ENCODE data around the gene SPRED2. TPM values are rescaled to one million over a fixed set of nuclear protein-coding genes. Genes with fewer than 3 reads are reported as not detected.
A peak's percentile ranks its signal among the peaks of the same experiment; 100 is the strongest.

The SPRED2 gene
- total and polyA plus RNA-seq, 11 donors, result 7.0 to 24.4 (median 16.1) TPM

DNA sequence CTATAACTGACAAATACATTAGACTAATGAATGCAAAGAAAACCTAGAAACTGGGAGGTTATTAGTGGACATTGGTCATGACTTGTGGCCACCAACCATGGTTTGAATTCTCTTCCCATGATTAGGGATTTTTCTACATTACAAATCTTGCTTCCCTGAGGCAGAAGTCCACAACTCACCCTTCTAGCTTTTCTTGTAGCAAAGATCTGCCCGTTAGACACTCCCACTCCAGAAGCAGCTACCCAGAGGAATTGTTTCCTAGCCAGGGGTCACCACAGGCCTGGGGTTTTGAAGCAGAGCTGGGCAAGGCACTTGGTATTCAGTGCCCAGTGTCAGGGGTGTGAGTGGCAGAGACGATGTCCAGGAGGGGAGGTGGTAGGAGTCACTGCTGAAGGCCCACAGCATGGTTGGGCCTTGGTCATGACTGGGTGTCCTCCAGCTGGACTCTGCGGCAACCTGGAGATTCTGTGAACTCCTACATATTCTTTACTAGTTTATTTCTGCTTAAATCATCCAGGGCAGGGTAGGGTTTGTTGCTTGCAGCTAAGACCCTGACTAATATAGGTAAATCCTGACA, 149.8 kb downstream of the SPRED2 start:
- H3K4me1 ChIP-seq, result peaks cover 4 to 30% (median 16%) of the 10 kb centered on the region in 12 donors
- TF ChIP-seq, protein P1, sequence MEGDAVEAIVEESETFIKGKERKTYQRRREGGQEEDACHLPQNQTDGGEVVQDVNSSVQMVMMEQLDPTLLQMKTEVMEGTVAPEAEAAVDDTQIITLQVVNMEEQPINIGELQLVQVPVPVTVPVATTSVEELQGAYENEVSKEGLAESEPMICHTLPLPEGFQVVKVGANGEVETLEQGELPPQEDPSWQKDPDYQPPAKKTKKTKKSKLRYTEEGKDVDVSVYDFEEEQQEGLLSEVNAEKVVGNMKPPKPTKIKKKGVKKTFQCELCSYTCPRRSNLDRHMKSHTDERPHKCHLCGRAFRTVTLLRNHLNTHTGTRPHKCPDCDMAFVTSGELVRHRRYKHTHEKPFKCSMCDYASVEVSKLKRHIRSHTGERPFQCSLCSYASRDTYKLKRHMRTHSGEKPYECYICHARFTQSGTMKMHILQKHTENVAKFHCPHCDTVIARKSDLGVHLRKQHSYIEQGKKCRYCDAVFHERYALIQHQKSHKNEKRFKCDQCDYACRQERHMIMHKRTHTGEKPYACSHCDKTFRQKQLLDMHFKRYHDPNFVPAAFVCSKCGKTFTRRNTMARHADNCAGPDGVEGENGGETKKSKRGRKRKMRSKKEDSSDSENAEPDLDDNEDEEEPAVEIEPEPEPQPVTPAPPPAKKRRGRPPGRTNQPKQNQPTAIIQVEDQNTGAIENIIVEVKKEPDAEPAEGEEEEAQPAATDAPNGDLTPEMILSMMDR (IDR thresholded peaks at IDR 0.05), result no peak
- no peak for TF ChIP-seq POLR2A (IDR thresholded peaks at IDR 0.05)
- DNase-seq (peak in 1 of 5 donors; percentile 14), ATAC-seq (no peak)
- no peaks in the 10 kb centered on the region for H3K9me3 ChIP-seq
- 73 to 84% (median 79%) methylated on average over 3 of the region's 3 CpGs for WGBS, 4 donors
- no peaks in the 10 kb centered on the region for H3K36me3 ChIP-seq
- intact Hi-C loops (cut with DNase I), result no loop called here
- no peak overlapping the region for H3K4me3 ChIP-seq
- peak overlapping the region in 9 of 12 donors; percentile 6 to 44 (median 12) for H3K27ac ChIP-seq
- H3K27me3 ChIP-seq, result peaks cover 0 to 4% (median 0%) of the 10 kb centered on the region in 9 donors

DNA sequence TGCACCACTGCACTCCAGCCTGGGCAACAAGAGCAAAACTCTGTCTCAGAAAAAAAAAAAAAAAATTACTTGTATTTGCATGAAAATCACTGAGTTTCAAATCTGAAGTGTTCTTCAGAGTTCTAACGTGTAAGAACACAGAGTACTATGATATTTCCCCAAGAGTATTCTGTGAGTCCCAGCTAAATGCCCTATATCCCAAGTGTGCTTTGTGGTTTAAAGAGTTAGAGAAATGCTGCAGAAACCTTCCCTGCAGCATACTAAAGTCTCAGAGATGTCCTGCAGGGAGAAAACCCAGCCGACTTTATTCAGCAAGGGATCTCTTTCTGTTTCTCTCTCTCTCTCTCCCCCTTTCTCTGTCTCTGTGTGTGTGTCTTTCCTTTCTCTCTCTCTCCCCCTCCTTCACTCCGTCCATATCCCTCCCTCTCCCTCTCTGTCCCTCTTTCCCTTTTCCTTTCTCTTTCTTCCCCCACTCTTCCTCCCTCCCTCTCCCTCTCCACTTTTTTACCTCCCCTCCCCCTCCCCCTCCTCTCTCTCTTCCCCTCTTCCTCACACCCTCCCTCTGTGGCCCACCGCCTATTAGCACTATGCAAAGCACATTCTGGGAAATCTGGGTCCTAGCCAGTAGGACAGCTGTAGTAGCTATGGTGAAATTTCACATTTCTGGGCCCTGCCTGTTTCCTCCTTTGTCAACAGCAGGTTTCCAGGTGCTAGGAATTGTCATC, 150.6 kb downstream of the SPRED2 start:
- peak in 3 of 5 donors; percentile 41 to 67 (median 45) for DNase-seq
- Histone ChIP-seq H3K9me3 (no peaks in the 10 kb centered on the region), H3K4me3 (no peak overlapping the region), H3K27me3 (peaks cover 0 to 4% (median 0%) of the 10 kb centered on the region in 9 donors), H3K4me1 (peaks cover 7 to 38% (median 22%) of the 10 kb centered on the region in 12 donors), H3K36me3 (no peaks in the 10 kb centered on the region), H3K27ac (peak overlapping the region in 7 of 12 donors; percentile 6 to 44 (median 28))
- intact Hi-C loops (cut with DNase I), result no loop called here
- peak; percentile 47 to 63 (median 52) for ATAC-seq
- WGBS, 4 donors, result 30 to 38% (median 35%) methylated on average over 4 of the region's 4 CpGs
- no peak for TF ChIP-seq POLR2A (IDR thresholded peaks at IDR 0.05)
- TF ChIP-seq, protein P1 (IDR thresholded peaks at IDR 0.05), result no peak

GRCh38 chr2:65279756-65280155, 152.6 kb downstream of the SPRED2 start:
- no peak overlapping the region for H3K4me3 ChIP-seq
- peaks cover 7 to 55% (median 29%) of the 10 kb centered on the region in 12 donors for H3K4me1 ChIP-seq
- WGBS, 4 donors, result 85 to 90% (median 88%) methylated on average over 6 of the region's 6 CpGs
- no peaks in the 10 kb centered on the region for H3K9me3 ChIP-seq
- peak in 1 of 5 donors; percentile 14 for DNase-seq
- H3K36me3 ChIP-seq, result peaks cover 0 to 1% (median 0%) of the 10 kb centered on the region in 9 donors
- H3K27ac ChIP-seq, result peak overlapping the region in 3 of 12 donors; percentile 20 to 47 (median 32)
- ATAC-seq, result no peak
- peaks cover 0 to 4% (median 0%) of the 10 kb centered on the region in 9 donors for H3K27me3 ChIP-seq
- intact Hi-C loops (cut with DNase I), result loop anchor here in 5 of 10 donors (5.0 kb wide), 3 partner anchors 93 to 158 kb away; partner anchors contain the start of gene SPRED2 (in 3 of the 5)
- TF ChIP-seq, protein P1 (IDR thresholded peaks at IDR 0.05), result no peak
- TF ChIP-seq POLR2A (IDR thresholded peaks at IDR 0.05), result no peak

- peak in 3 of 5 donors; percentile 26 to 44 (median 42) for DNase-seq
- H3K4me1 ChIP-seq, result peaks cover 7 to 55% (median 29%) of the 10 kb centered on the region in 12 donors
- no peak for TF ChIP-seq POLR2A (IDR thresholded peaks at IDR 0.05)
- peak; percentile 35 to 72 (median 56) for ATAC-seq
- WGBS, 4 donors, result 19 to 41% (median 26%) methylated on average over 6 of the region's 6 CpGs
- peaks cover 0 to 8% (median 0%) of the 10 kb centered on the region in 9 donors for H3K36me3 ChIP-seq
- H3K4me3 ChIP-seq, result no peak overlapping the region
- intact Hi-C loops (cut with DNase I), result loop anchor here in 5 of 10 donors (5.0 kb wide), 3 partner anchors 94 to 159 kb away; partner anchors contain the start of gene SPRED2 (in 3 of the 5)
- H3K27ac ChIP-seq, result peak overlapping the region in 9 of 12 donors; percentile 28 to 59 (median 37)
- no peaks in the 10 kb centered on the region for H3K9me3 ChIP-seq
- H3K27me3 ChIP-seq, result peaks cover 0 to 4% (median 0%) of the 10 kb centered on the region in 9 donors
Observed at GRCh38 chr2:65278531-65278981, 153.8 kb downstream of the SPRED2 start.
